Effector memory CD4-positive, alpha-beta T cell (primary cell): ENCODE data around the gene AQP10.
"Not testable (repeated sequence)": the region's sequence is repeated elsewhere in the genome, so short reads cannot be mapped to it uniquely, and the experiment has no call there.

Experiments
- DNase-seq, 3 donors: peaks; one replicate each; pipeline ENCODE4 v3.0.0-alpha.2; 2020
- H3K27ac ChIP-seq: 2 replicates; pipeline ENCODE4 v1.7.0; 2013; ENCODE audit warnings: mild to moderate bottlenecking, low read length, moderate library complexity; ENCODE audit not compliant: insufficient read depth, poor library complexity, severe bottlenecking
- H3K27me3 ChIP-seq: replicated peaks from 2 replicates; pipeline ENCODE4 v1.7.0; 2013; ENCODE audit warnings: mild to moderate bottlenecking, low read length; ENCODE audit not compliant: insufficient read depth, control insufficient read depth, poor library complexity, severe bottlenecking
- H3K36me3 ChIP-seq: 2 replicates; pipeline ENCODE4 v1.7.0; 2013; ENCODE audit warnings: mild to moderate bottlenecking, low read length, moderate library complexity; ENCODE audit not compliant: control insufficient read depth, insufficient read depth
- H3K4me1 ChIP-seq: 2 replicates; pipeline ENCODE4 v1.7.0; 2013; ENCODE audit warnings: low read length, mild to moderate bottlenecking; ENCODE audit not compliant: control insufficient read depth, insufficient read depth, poor library complexity, severe bottlenecking
- H3K4me3 ChIP-seq: 2 replicates; pipeline ENCODE4 v1.7.0; 2013; ENCODE audit warnings: low read length, low read depth, mild to moderate bottlenecking; ENCODE audit not compliant: insufficient read depth, poor library complexity, severe bottlenecking
- H3K9me3 ChIP-seq: 2 replicates; pipeline ENCODE4 v1.7.0; 2013; ENCODE audit warnings: mild to moderate bottlenecking, low read length, moderate library complexity; ENCODE audit not compliant: control insufficient read depth

Gene AQP10

GRCh38 chr1:154304664-154305337 lies 16.1 kb upstream of the AQP10 start:
- Histone ChIP-seq H3K4me1 (no peaks in the 10 kb centered on the region), H3K4me3 (no peak overlapping the region), H3K27me3 (no peaks in the 10 kb centered on the region), H3K27ac (no peak overlapping the region), H3K9me3 (no peaks in the 10 kb centered on the region), H3K36me3 (no peaks in the 10 kb centered on the region)
- DNase-seq: no peak

- DNase-seq: no peak
- Histone ChIP-seq H3K27ac (no peak overlapping the region), H3K9me3 (no peaks in the 10 kb centered on the region), H3K27me3 (no peaks in the 10 kb centered on the region), H3K4me3 (no peak overlapping the region), H3K36me3 (no peaks in the 10 kb centered on the region), H3K4me1 (no peaks in the 10 kb centered on the region)
Measured at GRCh38 chr1:154306151-154306550, 14.7 kb upstream of the AQP10 start.

- H3K4me1 ChIP-seq, H3K9me3 ChIP-seq, H3K36me3 ChIP-seq, DNase-seq, H3K4me3 ChIP-seq, H3K27ac ChIP-seq, H3K27me3 ChIP-seq: not testable (repeated sequence)
Measured at GRCh38 chr1:154307670-154308270, 13.1 kb upstream of the AQP10 start.

GRCh38 chr1:154309136-154309535 lies 11.8 kb upstream of the AQP10 start:
- not testable (repeated sequence) for H3K4me3 ChIP-seq, H3K27me3 ChIP-seq, H3K9me3 ChIP-seq, H3K36me3 ChIP-seq, H3K27ac ChIP-seq, DNase-seq, H3K4me1 ChIP-seq

GRCh38 chr1:154312229-154313065 lies 8.4 kb upstream of the AQP10 start:
- H3K4me3 ChIP-seq, H3K27me3 ChIP-seq, H3K9me3 ChIP-seq: not testable (repeated sequence)

GRCh38 chr1:154313066-154313356 lies 7.9 kb upstream of the AQP10 start:
- no peak for DNase-seq
- Histone ChIP-seq H3K27me3 (no peaks in the 10 kb centered on the region), H3K4me3 (no peak overlapping the region), H3K9me3 (no peaks in the 10 kb centered on the region), H3K4me1 (no peaks in the 10 kb centered on the region), H3K36me3 (no peaks in the 10 kb centered on the region), H3K27ac (no peak overlapping the region)

More at GRCh38 chr1:154312229-154313065, 8.4 kb upstream of the AQP10 start:
- not testable (repeated sequence) for H3K27ac ChIP-seq, H3K4me1 ChIP-seq, H3K36me3 ChIP-seq, DNase-seq

GRCh38 chr1:154314226-154314625 lies 6.7 kb upstream of the AQP10 start:
- DNase-seq: not testable (repeated sequence)

GRCh38 chr1:154316704-154317103 lies 4.2 kb upstream of the AQP10 start:
- Histone ChIP-seq H3K27me3 (no peaks in the 10 kb centered on the region), H3K4me1 (no peaks in the 10 kb centered on the region), H3K9me3 (no peaks in the 10 kb centered on the region), H3K36me3 (no peaks in the 10 kb centered on the region), H3K4me3 (no peak overlapping the region), H3K27ac (no peak overlapping the region)
- no peak for DNase-seq

More at GRCh38 chr1:154314226-154314625, 6.7 kb upstream of the AQP10 start:
- not testable (repeated sequence) for H3K4me3 ChIP-seq, H3K27me3 ChIP-seq, H3K4me1 ChIP-seq, H3K27ac ChIP-seq, H3K36me3 ChIP-seq, H3K9me3 ChIP-seq

GRCh38 chr1:154318386-154318785 lies 2.5 kb upstream of the AQP10 start:
- no peak overlapping the region for H3K4me3 ChIP-seq
- no peak for DNase-seq
- no peak overlapping the region for H3K27ac ChIP-seq
- no peaks in the 10 kb centered on the region for H3K9me3 ChIP-seq
- no peaks in the 10 kb centered on the region for H3K4me1 ChIP-seq
- H3K27me3 ChIP-seq: no peaks in the 10 kb centered on the region
- H3K36me3 ChIP-seq: no peaks in the 10 kb centered on the region

GRCh38 chr1:154321609-154321934 lies 679 bp downstream of the AQP10 start:
- not testable (repeated sequence) for H3K27ac ChIP-seq, H3K4me3 ChIP-seq, H3K27me3 ChIP-seq, DNase-seq, H3K36me3 ChIP-seq, H3K9me3 ChIP-seq
- peaks cover 14% of the 10 kb centered on the region for H3K4me1 ChIP-seq
